ENCODE measurements around the gene CNKSR2. TPM values are rescaled to one million over a fixed set of nuclear protein-coding genes. Genes with fewer than 3 reads are reported as not detected.

CNKSR2 gene
- total RNA-seq, 4 donors from 2014 or later: 4.1 to 17.6 (median 8.4) TPM

DNA sequence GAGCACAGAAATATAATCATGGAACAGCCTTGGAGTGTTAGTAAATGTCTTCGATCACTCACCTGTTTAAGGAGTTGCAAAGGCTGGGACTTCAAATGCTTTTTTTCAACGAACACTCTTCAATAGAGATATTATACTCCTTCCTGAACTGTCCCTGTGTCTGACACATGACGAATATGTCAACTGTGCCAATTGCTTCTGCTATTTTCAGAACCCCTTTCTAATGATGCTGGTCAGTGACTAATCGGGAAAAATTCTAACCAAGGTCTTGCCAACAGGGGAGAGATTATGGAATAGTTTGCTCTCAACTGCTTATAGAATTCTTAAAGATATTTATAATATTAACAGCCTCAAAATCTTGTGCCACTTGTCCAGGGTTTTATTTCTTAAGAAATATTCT, 292.5 kb downstream of the CNKSR2 start:
- TF ChIP-seq, protein P1, sequence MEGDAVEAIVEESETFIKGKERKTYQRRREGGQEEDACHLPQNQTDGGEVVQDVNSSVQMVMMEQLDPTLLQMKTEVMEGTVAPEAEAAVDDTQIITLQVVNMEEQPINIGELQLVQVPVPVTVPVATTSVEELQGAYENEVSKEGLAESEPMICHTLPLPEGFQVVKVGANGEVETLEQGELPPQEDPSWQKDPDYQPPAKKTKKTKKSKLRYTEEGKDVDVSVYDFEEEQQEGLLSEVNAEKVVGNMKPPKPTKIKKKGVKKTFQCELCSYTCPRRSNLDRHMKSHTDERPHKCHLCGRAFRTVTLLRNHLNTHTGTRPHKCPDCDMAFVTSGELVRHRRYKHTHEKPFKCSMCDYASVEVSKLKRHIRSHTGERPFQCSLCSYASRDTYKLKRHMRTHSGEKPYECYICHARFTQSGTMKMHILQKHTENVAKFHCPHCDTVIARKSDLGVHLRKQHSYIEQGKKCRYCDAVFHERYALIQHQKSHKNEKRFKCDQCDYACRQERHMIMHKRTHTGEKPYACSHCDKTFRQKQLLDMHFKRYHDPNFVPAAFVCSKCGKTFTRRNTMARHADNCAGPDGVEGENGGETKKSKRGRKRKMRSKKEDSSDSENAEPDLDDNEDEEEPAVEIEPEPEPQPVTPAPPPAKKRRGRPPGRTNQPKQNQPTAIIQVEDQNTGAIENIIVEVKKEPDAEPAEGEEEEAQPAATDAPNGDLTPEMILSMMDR (IDR thresholded peaks at IDR 0.05; ENCODE audit: low read depth): no peak

DNA sequence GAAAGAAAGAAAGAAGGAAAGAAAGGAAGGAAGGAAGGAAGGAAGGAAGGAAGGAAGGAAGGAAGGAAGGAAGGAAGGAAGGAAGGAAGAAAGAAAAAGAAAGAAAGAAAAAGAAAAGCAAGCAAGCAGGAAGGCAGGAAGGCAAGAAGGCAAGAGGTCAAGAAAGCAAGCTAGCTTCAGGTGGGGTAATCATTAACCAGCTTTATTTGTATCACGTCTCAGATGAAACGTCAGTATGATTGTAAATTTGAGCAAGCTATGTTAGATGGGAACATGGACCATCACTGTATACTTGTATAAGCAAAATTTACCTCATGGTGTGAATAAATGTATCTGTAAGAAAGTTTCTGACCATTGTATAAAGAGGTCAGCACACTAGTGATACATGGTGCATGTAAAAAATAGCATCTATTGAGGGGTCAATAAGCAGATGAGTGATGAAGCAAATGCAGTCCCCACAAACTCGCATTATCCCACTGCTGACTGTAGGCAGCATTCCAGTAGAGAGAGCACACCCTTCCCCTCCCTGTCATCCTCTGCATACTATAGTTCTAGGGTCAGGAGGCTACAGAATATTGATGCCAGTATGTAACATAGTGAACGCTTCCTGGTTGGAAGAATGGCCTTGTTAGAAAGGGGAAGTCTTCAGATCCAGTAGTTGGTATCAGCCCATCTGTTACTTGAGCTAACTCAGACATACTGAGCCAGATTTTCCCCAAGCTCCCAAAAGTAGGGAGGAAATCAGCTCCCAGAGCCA, 300.4 kb downstream of the CNKSR2 start:
- TF ChIP-seq, protein P1 (IDR thresholded peaks at IDR 0.05; ENCODE audit: low read depth): no peak

DNA sequence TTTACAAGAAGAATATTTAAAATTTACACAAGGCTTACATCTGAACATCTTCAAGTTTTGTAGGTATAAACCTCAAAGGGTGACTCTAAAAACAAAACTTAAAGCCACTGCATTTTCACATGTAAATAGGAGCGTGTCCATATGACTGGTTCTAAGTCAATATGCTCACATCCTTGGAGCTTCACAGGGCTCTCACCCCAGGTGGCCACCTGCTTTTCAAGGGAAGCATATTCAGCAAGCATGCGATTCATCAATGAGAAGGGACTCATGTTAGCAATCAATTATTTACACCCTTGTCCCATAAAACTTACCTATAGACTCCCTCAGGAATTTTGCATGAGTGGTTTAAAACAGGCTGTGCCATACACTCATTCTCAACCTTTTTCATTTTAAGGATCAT, 301.7 kb downstream of the CNKSR2 start:
- TF ChIP-seq, protein P1 (IDR thresholded peaks at IDR 0.05; ENCODE audit: low read depth): no peak

DNA sequence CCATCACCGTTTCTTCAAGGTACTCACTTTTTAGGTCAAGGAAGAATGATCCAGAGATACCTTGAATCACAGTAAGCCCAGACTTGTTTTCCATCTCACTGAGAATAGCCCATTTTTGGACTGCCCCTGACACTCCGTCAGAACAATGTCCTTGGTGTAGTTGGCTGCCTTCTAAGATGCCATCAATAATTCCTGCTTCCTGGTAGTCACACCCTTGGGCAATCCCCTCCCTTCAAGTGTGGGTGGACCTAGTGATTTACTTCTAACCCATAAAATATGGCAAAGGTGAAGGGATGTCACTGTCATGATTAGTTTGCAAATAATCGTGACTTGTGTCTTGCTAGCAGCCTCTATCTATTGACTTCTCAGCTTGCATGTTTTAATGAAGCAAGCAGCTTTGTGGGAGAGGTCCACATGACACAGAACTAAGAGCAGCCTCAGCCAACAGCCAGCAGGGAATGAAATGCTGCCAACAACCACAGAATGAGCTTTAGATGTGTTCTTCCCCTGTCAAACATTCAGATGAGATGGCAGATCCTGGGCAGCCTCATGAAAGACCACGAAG, 303.9 kb downstream of the CNKSR2 start:
- TF ChIP-seq, protein P1 (IDR thresholded peaks at IDR 0.05; ENCODE audit: low read depth): no peak

DNA sequence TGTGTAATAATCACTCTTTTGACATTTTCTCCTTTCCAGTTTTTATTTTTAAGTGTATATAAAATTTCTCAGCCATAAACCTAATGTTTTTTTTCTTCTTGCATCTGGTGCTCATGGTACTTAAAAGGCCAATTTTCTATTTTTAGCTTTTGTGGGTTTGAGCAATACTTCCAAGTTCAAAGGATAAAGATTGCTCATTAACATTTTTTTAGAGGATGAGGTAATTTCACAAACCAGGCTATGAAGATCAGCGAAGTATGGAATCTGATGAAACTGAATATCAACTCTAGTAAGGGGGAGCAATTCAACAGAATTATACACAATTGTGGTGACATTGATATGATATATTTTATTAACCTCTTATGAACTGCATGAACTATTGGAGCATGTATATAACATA, 309.7 kb downstream of the CNKSR2 start:
- TF ChIP-seq, protein P1 (IDR thresholded peaks at IDR 0.05; ENCODE audit: low read depth): no peak

DNA sequence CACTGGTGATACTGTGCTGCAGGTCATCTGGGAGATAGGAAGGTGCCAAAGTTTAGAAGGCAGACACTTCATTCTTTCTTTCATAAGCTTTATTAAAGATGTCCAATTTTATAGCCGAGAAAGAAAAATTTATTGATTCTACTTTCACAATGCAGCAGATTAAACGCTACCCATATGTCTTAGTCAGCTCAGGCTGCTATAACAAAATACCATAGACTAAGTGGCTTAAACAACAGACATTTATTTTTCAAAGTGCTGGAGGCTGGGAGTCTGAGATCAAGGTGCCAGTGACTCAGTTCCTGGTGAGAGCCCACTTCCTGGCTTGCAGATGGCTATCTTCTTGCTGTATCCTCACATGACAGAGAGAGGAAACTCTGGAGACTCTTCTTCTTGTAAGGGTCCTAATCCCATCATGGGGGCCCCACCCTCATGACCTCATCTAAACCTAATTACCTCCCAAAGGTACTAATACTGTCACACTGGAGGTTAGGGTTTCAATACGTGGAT, 317.3 kb downstream of the CNKSR2 start:
- TF ChIP-seq, protein P1 (IDR thresholded peaks at IDR 0.05; ENCODE audit: low read depth): no peak

DNA sequence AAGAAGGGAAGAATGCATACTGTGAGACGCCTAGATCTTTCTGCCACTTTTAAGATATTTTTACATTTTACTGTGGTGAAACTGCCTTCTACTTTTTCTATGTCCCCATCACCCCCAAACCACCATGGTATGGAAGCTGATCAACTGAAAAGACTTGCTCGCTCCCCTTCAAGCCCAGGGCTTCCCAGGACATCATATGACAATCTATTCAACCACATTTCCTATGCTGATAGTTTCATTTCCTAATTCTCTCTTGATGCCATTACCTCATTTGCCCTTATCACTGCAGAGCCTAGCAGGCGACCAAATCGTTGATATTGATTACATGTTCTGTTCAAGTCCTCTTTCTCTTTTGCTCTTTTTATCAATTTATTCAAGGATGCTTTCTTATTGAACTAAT, 324.1 kb downstream of the CNKSR2 start:
- TF ChIP-seq, protein P1 (IDR thresholded peaks at IDR 0.05; ENCODE audit: low read depth): no peak
